HepG2 (cell line): Measurements from ENCODE around the gene ZNF79. TPM values are rescaled to one million over a fixed set of nuclear protein-coding genes. Genes with fewer than 3 reads are reported as not detected.

Experiments used
- BCL6 ChIP-seq: IDR thresholded peaks from 2 replicates; pipeline ENCODE4 v1.6.1; 2016; ENCODE audit warnings: missing genetic modification reagents, missing compliant biosample characterization
- GABPB1 ChIP-seq: IDR thresholded peaks from 2 replicates; pipeline ENCODE4 v1.6.1; 2016; ENCODE audit warnings: mild to moderate bottlenecking, missing genetic modification reagents, moderate library complexity, missing compliant biosample characterization
- HDAC2 ChIP-seq: sonication (generic); formaldehyde crosslinking; IDR thresholded peaks from 2 replicates; pipeline ENCODE4 v1.4.0; 2020; ENCODE audit warnings: missing genetic modification reagents
- HDAC6 ChIP-seq: fragments of 200-600 bp; sonication (generic); IDR thresholded peaks from 2 replicates; pipeline ENCODE4 v1.7.0; 2017; ENCODE audit warnings: mild to moderate bottlenecking, antibody characterized with exemption, low read length, low read depth
- JUND ChIP-seq: sonication (generic); formaldehyde crosslinking; IDR thresholded peaks from 2 replicates; pipeline ENCODE4 v1.8.0; 2022; ENCODE audit warnings: mild to moderate bottlenecking, missing genetic modification reagents
- KMT2A ChIP-seq: sonication (generic); formaldehyde crosslinking; IDR thresholded peaks from 2 replicates; pipeline ENCODE4 v1.4.0; 2020; ENCODE audit warnings: missing genetic modification reagents
- MLLT10 ChIP-seq: sonication (generic); formaldehyde crosslinking; IDR thresholded peaks from 2 replicates; pipeline ENCODE4 v1.4.0; 2020; ENCODE audit warnings: missing genetic modification reagents
- NFATC3 ChIP-seq: sonication (generic); formaldehyde crosslinking; IDR thresholded peaks from 2 replicates; pipeline ENCODE4 v1.5.1; 2020; ENCODE audit warnings: mild to moderate bottlenecking, missing genetic modification reagents
- NR1H2 ChIP-seq: sonication (generic); formaldehyde crosslinking; IDR thresholded peaks from 2 replicates; pipeline ENCODE4 v1.8.1; 2022; ENCODE audit warnings: low read depth, missing genetic modification reagents, borderline replicate concordance
- PHF21A ChIP-seq: sonication (generic); formaldehyde crosslinking; IDR thresholded peaks from 2 replicates; pipeline ENCODE4 v1.5.0; 2020; ENCODE audit warnings: mild to moderate bottlenecking, missing genetic modification reagents
- POLR2AphosphoS2 ChIP-seq: IDR thresholded peaks from 2 replicates; pipeline ENCODE4 v1.6.1; 2011; ENCODE audit warnings: low read depth, low read length, improper control_type of control experiment
- PTBP1 ChIP-seq: fragments of 200-400 bp; formaldehyde crosslinking; IDR thresholded peaks from 2 replicates; pipeline ENCODE4 v1.6.1; 2018; ENCODE audit warnings: low read length, low read depth; ENCODE audit not compliant: poor library complexity, severe bottlenecking
- RBFOX2 ChIP-seq: fragments of 200-400 bp; formaldehyde crosslinking; IDR thresholded peaks from 2 replicates; pipeline ENCODE4 v1.6.1; 2017; ENCODE audit warnings: low read depth, mild to moderate bottlenecking, low read length
- SATB2 ChIP-seq: sonication (generic); formaldehyde crosslinking; IDR thresholded peaks from 2 replicates; pipeline ENCODE4 v1.5.0; 2020; ENCODE audit warnings: missing genetic modification reagents
- YEATS4 ChIP-seq: sonication (generic); formaldehyde crosslinking; IDR thresholded peaks from 2 replicates; pipeline ENCODE4 v1.4.0; 2020; ENCODE audit warnings: missing genetic modification reagents, borderline replicate concordance
- ZFP37 ChIP-seq: sonication (generic); formaldehyde crosslinking; IDR thresholded peaks from 2 replicates; pipeline ENCODE4 v1.4.0; 2020; ENCODE audit warnings: missing genetic modification reagents, borderline replicate concordance
- ZNF333 ChIP-seq: sonication (generic); formaldehyde crosslinking; IDR thresholded peaks from 2 replicates; pipeline ENCODE4 v1.4.0; 2020; ENCODE audit warnings: mild to moderate bottlenecking, missing genetic modification reagents, borderline replicate concordance
- ZNF343 ChIP-seq: sonication (generic); formaldehyde crosslinking; IDR thresholded peaks from 2 replicates; pipeline ENCODE4 v1.4.0; 2020; ENCODE audit warnings: mild to moderate bottlenecking, missing genetic modification reagents
- ZNF619 ChIP-seq: sonication (generic); formaldehyde crosslinking; IDR thresholded peaks from 2 replicates; pipeline ENCODE4 v1.4.0; 2020; ENCODE audit warnings: mild to moderate bottlenecking, missing genetic modification reagents
- ZNF644 ChIP-seq: IDR thresholded peaks from 2 replicates; pipeline ENCODE4 v1.6.1; 2016; ENCODE audit warnings: low read depth
- ZNF747 ChIP-seq: sonication (generic); formaldehyde crosslinking; IDR thresholded peaks from 2 replicates; pipeline ENCODE4 v1.8.1; 2023; ENCODE audit warnings: missing genetic modification reagents, mild to moderate bottlenecking, borderline replicate concordance
- polyA plus RNA-seq, 8 experiments: library from polyadenylated mRNA; depleted of rRNA in 3 of 8; stranded (reverse) in 7 of 8; unstranded in 1 of 8; fragments of >200 nt; fragmentation: Illumina TruSeq in 4 of 8; extraction: Trizol in 4 of 8; gene quantifications; 2 replicates each; pipeline versions ENCODE4 v1.2.1 to v1.2.3, GENCODE V29; 2011 to 2016; ENCODE audit warnings: low read depth in 4 of 8, missing spikeins in 1 of 8, mixed read lengths in 1 of 8; ENCODE audit not compliant: insufficient read depth in 1 of 8
- total RNA-seq, 5 experiments: library from RNA; depleted of rRNA; stranded (reverse); fragments of >200 nt; fragmentation: Illumina TruSeq; extraction: Trizol; gene quantifications; 2 replicates each; pipeline ENCODE4 v1.2.3, GENCODE V29; 2016; ENCODE audit warnings: low read depth in 1 of 5
- TF ChIP-seq, protein P1 (sequence below): sonication (generic); formaldehyde crosslinking; conservative IDR thresholded peaks from 2 replicates; pipeline ENCODE4 v1.8.0; 2022; ENCODE audit warnings: low read depth, missing genetic modification reagents
- TF ChIP-seq, protein P2 (sequence below): sonication (generic); formaldehyde crosslinking; IDR thresholded peaks from 2 replicates; pipeline ENCODE4 v1.4.0; 2020; ENCODE audit warnings: missing genetic modification reagents, borderline replicate concordance

ZNF79 gene
- total and polyA plus RNA-seq, 2 of the 13 experiments (the other 11 are each of a cell fraction or from before 2014, with no cell fraction given), result 3.7 to 8.1 TPM

- TF ChIP-seq, protein P1, sequence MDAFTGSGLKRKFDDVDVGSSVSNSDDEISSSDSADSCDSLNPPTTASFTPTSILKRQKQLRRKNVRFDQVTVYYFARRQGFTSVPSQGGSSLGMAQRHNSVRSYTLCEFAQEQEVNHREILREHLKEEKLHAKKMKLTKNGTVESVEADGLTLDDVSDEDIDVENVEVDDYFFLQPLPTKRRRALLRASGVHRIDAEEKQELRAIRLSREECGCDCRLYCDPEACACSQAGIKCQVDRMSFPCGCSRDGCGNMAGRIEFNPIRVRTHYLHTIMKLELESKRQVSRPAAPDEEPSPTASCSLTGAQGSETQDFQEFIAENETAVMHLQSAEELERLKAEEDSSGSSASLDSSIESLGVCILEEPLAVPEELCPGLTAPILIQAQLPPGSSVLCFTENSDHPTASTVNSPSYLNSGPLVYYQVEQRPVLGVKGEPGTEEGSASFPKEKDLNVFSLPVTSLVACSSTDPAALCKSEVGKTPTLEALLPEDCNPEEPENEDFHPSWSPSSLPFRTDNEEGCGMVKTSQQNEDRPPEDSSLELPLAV (CRISPR knock-in tag), result no peak; the same call in 1 of the 2 replicates
- TF ChIP-seq ZNF747 (CRISPR knock-in tag), result 0 out of 2 replicates have a peak, but pooled peaks have one; percentile 23
- 0 out of 2 replicates have a peak, but pooled peaks have one; percentile 19 for TF ChIP-seq JUND (CRISPR knock-in tag)
- TF ChIP-seq ZNF619 (CRISPR knock-in tag), result no peak
- no peak for TF ChIP-seq SATB2 (CRISPR knock-in tag)
- no peak for TF ChIP-seq HDAC2
- TF ChIP-seq YEATS4, result peak; percentile 72
- TF ChIP-seq PTBP1, result no peak
- no peak for TF ChIP-seq NR1H2 (CRISPR knock-in tag)
- TF ChIP-seq, protein P2, sequence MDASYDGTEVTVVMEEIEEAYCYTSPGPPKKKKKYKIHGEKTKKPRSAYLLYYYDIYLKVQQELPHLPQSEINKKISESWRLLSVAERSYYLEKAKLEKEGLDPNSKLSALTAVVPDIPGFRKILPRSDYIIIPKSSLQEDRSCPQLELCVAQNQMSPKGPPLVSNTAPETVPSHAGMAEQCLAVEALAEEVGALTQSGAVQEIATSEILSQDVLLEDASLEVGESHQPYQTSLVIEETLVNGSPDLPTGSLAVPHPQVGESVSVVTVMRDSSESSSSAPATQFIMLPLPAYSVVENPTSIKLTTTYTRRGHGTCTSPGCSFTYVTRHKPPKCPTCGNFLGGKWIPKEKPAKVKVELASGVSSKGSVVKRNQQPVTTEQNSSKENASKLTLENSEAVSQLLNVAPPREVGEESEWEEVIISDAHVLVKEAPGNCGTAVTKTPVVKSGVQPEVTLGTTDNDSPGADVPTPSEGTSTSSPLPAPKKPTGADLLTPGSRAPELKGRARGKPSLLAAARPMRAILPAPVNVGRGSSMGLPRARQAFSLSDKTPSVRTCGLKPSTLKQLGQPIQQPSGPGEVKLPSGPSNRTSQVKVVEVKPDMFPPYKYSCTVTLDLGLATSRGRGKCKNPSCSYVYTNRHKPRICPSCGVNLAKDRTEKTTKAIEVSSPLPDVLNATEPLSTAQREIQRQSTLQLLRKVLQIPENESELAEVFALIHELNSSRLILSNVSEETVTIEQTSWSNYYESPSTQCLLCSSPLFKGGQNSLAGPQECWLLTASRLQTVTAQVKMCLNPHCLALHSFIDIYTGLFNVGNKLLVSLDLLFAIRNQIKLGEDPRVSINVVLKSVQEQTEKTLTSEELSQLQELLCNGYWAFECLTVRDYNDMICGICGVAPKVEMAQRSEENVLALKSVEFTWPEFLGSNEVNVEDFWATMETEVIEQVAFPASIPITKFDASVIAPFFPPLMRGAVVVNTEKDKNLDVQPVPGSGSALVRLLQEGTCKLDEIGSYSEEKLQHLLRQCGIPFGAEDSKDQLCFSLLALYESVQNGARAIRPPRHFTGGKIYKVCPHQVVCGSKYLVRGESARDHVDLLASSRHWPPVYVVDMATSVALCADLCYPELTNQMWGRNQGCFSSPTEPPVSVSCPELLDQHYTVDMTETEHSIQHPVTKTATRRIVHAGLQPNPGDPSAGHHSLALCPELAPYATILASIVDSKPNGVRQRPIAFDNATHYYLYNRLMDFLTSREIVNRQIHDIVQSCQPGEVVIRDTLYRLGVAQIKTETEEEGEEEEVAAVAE (CRISPR knock-in tag), result no peak
- peak; percentile 79 for TF ChIP-seq GABPB1 (CRISPR knock-in tag)
- TF ChIP-seq HDAC6, result no peak
- no peak for TF ChIP-seq ZNF644 (CRISPR knock-in tag)
- no peak for TF ChIP-seq NFATC3 (CRISPR knock-in tag)
- peak; percentile 55; the same call in 1 of the 2 replicates for TF ChIP-seq POLR2AphosphoS2
- TF ChIP-seq ZFP37 (CRISPR knock-in tag), result no peak
- TF ChIP-seq MLLT10 (CRISPR knock-in tag), result no peak
- peak; percentile 74 for TF ChIP-seq RBFOX2
- TF ChIP-seq ZNF333 (CRISPR knock-in tag), result peak; percentile 55; the same call in 1 of the 2 replicates
- no peak for TF ChIP-seq KMT2A (CRISPR knock-in tag)
- TF ChIP-seq ZNF343, result no peak
- TF ChIP-seq BCL6 (CRISPR knock-in tag), result 0 out of 2 replicates have a peak, but pooled peaks have one; percentile 12
- TF ChIP-seq PHF21A (CRISPR knock-in tag), result peak; percentile 61; the same call in 1 of the 2 replicates
These were observed 27.2 kb upstream of the ZNF79 start, which contains the start of gene SLC2A8 (continued) for GRCh38 chr9:127396808-127397645.
